OCI-LY7 (cell line): ENCODE measurements around the gene PDE11A. TPM values are rescaled to one million over a fixed set of nuclear protein-coding genes. Genes with fewer than 3 reads are reported as not detected.

ENCODE experiments used
- BruUV-seq: library from RNA; stranded (reverse); fragments of 400-500 nt; replicated peaks from 2 replicates; lab custom pipeline; 2021; lab: Mats Ljungman, UMichigan
- CTCF ChIA-PET: fragments of 300-600 bp; sonication (Branson Sonifier 250); formaldehyde crosslinking; loops from one replicate; lab custom pipeline; 2022; ENCODE audit warnings: antibody characterized with exemption; ENCODE audit not compliant: unreplicated experiment; lab: Charles Lee
- POLR2A ChIA-PET: fragments of 300-600 bp; sonication (Branson Sonifier 250); formaldehyde crosslinking; loops from one replicate; lab custom pipeline; 2022; ENCODE audit warnings: antibody characterized with exemption; lab: Charles Lee
- DNase-seq: peaks from one replicate; pipeline ENCODE4 v3.0.0-alpha.2; 2015; ENCODE audit warnings: low spot score
- H2AFZ ChIP-seq: fragments of 200-600 bp; sonication (generic), shearing (Covaris generic); 2 replicates; pipeline ENCODE4 v1.6.1; 2014; ENCODE audit warnings: mild to moderate bottlenecking, antibody characterized with exemption, low read length, moderate library complexity
- H3K27ac ChIP-seq: fragments of 200-600 bp; sonication (generic); 2 replicates; pipeline ENCODE4 v1.5.1; 2014; ENCODE audit warnings: mixed run types, low read depth, mild to moderate bottlenecking, moderate library complexity, low read length, inconsistent platforms; ENCODE audit not compliant: poor library complexity, severe bottlenecking
- H3K36me3 ChIP-seq: fragments of 200-600 bp; sonication (generic); 2 replicates; pipeline ENCODE4 v1.6.1; 2014; ENCODE audit warnings: mild to moderate bottlenecking, antibody characterized with exemption, low read length, moderate library complexity, mixed read lengths; ENCODE audit not compliant: insufficient read depth
- H3K4me1 ChIP-seq: fragments of 200-600 bp; sonication (generic); 2 replicates; pipeline ENCODE4 v1.5.1; 2014; ENCODE audit warnings: mild to moderate bottlenecking, low read length; ENCODE audit not compliant: insufficient read depth, poor library complexity, severe bottlenecking
- H3K4me2 ChIP-seq: fragments of 200-600 bp; sonication (generic); 2 replicates; pipeline ENCODE4 v1.6.1; 2014; ENCODE audit warnings: mild to moderate bottlenecking, low read length
- H3K4me3 ChIP-seq: fragments of 200-600 bp; sonication (generic); 2 replicates; pipeline ENCODE4 v1.5.1; 2014; ENCODE audit warnings: mild to moderate bottlenecking, low read depth, low read length; ENCODE audit not compliant: poor library complexity, severe bottlenecking
- H3K79me2 ChIP-seq: fragments of 200-600 bp; sonication (generic); 2 replicates; pipeline ENCODE4 v1.6.1; 2016; ENCODE audit warnings: low read depth, mild to moderate bottlenecking, low read length, moderate library complexity, mixed read lengths; ENCODE audit not compliant: insufficient read depth
- H3K9me2 ChIP-seq: fragments of 200-600 bp; sonication (generic); 2 replicates; pipeline ENCODE4 v1.6.1; 2016; ENCODE audit warnings: mild to moderate bottlenecking, low read length, mixed read lengths; ENCODE audit not compliant: insufficient read depth
- H3K9me3 ChIP-seq: fragments of 200-600 bp; sonication (generic); 2 replicates; pipeline ENCODE4 v1.6.1; 2014; ENCODE audit warnings: mild to moderate bottlenecking, mixed run types, low read length, mixed read lengths
- H4K20me1 ChIP-seq: fragments of 200-600 bp; sonication (generic); 2 replicates; pipeline ENCODE4 v1.6.1; 2014; ENCODE audit warnings: mild to moderate bottlenecking, antibody characterized with exemption, low read length, moderate library complexity, mixed read lengths; ENCODE audit not compliant: insufficient read depth
- CTCF ChIP-seq: fragments of 200-600 bp; sonication (generic); conservative IDR thresholded peaks from 2 replicates; pipeline ENCODE4 v1.5.1; 2014; ENCODE audit warnings: mild to moderate bottlenecking, antibody characterized with exemption, low read length, moderate library complexity, mixed read lengths
- EZH2phosphoT487 ChIP-seq: fragments of 200-600 bp; sonication (generic); IDR thresholded peaks from 2 replicates; pipeline ENCODE4 v1.6.1; 2018; ENCODE audit warnings: low read depth, borderline replicate concordance, mild to moderate bottlenecking, mixed run types, antibody characterized with exemption, low read length, moderate library complexity, mixed read lengths
- intact Hi-C: fragments of 100-400 bp; cut with micrococcal nuclease; formaldehyde crosslinking; loops from one replicate; pipeline ENCODE4 v1.10.0; 2022; ENCODE audit not compliant: unreplicated experiment
- total RNA-seq, 2 experiments: library from RNA; depleted of rRNA in 1 of 2; stranded (reverse); fragments of >200 nt in 1 of 2; shearing (Covaris generic) in 1 of 2; gene quantifications; 2 replicates each; pipeline ENCODE4 v1.2.3, GENCODE V29; 2014 to 2022

Gene PDE11A
- total RNA-seq, 2 experiments from 2014 or later, result 0.03 TPM; not detected in 1

- CTCF ChIA-PET, result no interaction called here
- intact Hi-C loops, result no loop called here
- H3K79me2 ChIP-seq, result no peaks in the 10 kb centered on the region
Observed at GRCh38 chr2:177916342-177916741, 156.2 kb downstream of the PDE11A start.

GRCh38 chr2:177914247-177914646 is 158.3 kb downstream of the PDE11A start:
- no peak overlapping the region for H3K27ac ChIP-seq
- no peak for TF ChIP-seq CTCF
- TF ChIP-seq EZH2phosphoT487, result no peak
- BruUV-seq, result no TSS peak
- intact Hi-C loops, result no loop called here
- no peak for DNase-seq
- ChIA-PET CTCF (no interaction called here), POLR2A (no interaction called here)
- no peak overlapping the region for H3K4me2 ChIP-seq
- H2AFZ ChIP-seq, result no peak overlapping the region
- no peaks in the 10 kb centered on the region for H3K79me2 ChIP-seq
- no peaks in the 10 kb centered on the region for H3K9me2 ChIP-seq
- no peak overlapping the region for H3K4me3 ChIP-seq
- H3K9me3 ChIP-seq, result no peaks in the 10 kb centered on the region
- no peaks in the 10 kb centered on the region for H3K4me1 ChIP-seq
- no peaks in the 10 kb centered on the region for H4K20me1 ChIP-seq
- no peaks in the 10 kb centered on the region for H3K36me3 ChIP-seq

More at GRCh38 chr2:177916342-177916741, 156.2 kb downstream of the PDE11A start:
- DNase-seq, result no peak
- Histone ChIP-seq H2AFZ (no peak overlapping the region), H3K4me3 (no peak overlapping the region), H3K36me3 (no peaks in the 10 kb centered on the region), H3K9me2 (no peaks in the 10 kb centered on the region), H3K4me2 (no peak overlapping the region), H3K9me3 (no peaks in the 10 kb centered on the region), H4K20me1 (no peaks in the 10 kb centered on the region), H3K4me1 (no peaks in the 10 kb centered on the region), H3K27ac (no peak overlapping the region)
- no peak for TF ChIP-seq CTCF
- no peak for TF ChIP-seq EZH2phosphoT487
- POLR2A ChIA-PET, result no interaction called here
- no TSS peak for BruUV-seq

- Histone ChIP-seq H3K4me1 (no peaks in the 10 kb centered on the region), H3K79me2 (no peaks in the 10 kb centered on the region), H3K27ac (no peak overlapping the region), H3K4me2 (no peak overlapping the region), H4K20me1 (no peaks in the 10 kb centered on the region), H2AFZ (no peak overlapping the region), H3K9me3 (no peaks in the 10 kb centered on the region), H3K36me3 (no peaks in the 10 kb centered on the region), H3K9me2 (no peaks in the 10 kb centered on the region), H3K4me3 (no peak overlapping the region)
- DNase-seq, result no peak
- ChIA-PET CTCF (no interaction called here), POLR2A (no interaction called here)
- TF ChIP-seq EZH2phosphoT487 (no peak), CTCF (no peak)
- intact Hi-C loops, result no loop called here
- BruUV-seq, result no TSS peak
Observed at GRCh38 chr2:177909962-177910361, 162.6 kb downstream of the PDE11A start.
